CD4-positive, alpha-beta T cell treated with Interferon gamma for 1 hour (primary cell): ENCODE data around the gene CFAP298.

Experiments
- DNase-seq: peaks from one replicate; pipeline ENCODE4 v3.0.0-alpha.2; 2020

The CFAP298 gene

DNA sequence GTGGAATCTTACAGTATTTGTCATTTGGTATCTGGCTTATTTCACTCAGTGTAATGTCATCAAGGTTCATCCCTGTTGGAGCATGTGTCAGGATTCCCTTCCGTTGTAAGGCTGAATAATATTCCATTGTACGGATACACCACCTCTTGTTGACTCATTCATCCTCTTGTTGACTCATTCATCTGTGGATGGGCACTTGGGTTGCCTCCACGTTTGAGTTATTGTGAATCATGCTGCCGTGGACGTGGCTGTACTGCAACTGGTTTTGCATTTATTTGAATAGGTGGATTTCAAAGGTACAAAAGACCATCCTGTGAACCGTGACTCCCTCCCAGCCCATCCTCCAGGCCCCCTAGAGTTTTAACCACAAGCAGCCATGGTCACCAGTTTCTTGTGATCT lies 15.0 kb downstream of the CFAP298 start:
- no peak for DNase-seq

DNA sequence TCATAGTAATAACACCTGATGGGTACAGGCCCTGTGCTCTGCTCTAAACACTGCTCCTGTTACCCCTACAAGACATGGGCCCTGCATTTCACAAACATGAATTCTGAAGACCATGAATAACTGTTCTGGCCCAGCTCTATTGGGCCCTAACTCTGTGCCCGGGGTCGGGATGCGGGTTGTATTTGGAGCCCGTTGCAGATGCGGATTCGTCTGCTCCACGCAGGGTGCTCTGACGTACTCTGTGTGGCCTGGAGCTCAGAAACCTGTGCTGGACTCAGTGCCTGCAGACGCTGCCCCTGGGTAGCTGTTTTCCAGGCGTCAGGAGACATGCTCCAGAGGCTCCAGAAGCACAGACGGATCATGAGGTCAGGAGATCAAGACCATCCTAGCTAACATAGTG lies 16.7 kb downstream of the CFAP298 start:
- DNase-seq, result no peak

DNA sequence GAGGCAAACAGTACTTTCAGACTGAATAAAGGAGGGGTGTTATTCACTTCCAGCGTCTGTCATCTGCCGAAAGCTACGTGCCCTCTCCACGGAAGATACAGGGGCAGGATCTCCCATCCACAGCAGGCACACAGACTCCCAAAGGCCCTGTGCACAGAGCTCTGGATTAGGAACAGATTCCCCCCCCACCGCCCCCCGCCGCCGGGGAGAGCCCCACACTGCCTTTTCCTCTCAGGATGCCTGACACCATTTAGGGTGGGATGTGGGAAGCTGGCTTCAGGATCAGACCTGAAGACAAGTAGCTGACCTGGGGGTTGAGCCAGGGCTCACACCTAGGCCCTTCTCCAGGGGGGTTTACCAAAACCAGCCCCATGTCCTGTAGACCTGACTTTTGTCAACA lies 18.5 kb downstream of the CFAP298 start:
- DNase-seq, result no peak

DNA sequence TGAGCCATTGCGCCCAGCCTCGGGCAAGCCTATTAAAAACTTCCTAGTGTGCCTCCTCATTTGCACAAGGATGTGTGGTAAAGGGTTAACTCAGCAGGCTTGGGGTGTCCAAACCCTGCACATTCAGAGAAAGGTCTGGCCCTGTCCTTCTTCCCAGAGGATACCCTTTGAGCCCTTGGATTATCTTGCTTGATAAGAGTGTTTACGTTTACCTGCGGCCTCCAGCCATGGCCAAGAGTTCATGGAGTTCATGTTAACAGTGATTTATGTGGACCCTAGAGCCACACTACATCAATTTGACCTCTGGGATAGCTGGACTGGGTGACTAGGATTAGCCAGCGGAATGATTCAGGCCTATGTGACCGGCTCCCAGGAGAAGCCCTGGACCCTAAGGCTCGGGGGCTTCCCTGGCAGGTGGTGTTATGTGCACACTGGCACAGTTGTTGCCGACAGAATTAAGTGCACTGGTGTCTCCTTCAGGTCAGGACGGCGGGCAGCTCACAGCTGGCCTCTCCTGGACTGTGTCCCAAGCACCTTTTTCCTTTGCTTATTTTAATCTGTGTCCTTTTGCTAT lies 19.2 kb downstream of the CFAP298 start:
- no peak for DNase-seq

DNA sequence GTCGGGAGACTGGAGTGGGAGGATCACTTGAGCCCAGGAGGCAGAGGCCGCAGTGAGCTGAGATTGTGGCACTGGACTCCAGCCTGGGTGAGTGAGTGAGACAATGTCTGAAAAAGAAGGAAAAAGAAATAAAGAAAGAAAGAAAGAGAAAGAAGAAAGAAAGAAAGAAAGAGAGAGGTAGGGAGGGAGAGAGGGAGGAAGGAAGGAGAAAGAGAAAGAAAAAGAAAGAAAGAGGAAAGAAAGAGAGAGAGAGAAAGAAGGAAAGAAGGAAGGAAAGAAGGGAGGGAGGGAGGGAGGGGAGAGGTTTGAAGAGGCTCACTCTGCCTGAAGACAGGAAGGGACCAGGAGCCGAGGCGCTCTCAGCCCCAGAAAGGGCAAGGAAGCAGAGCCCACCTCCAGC lies 22.0 kb downstream of the CFAP298 start:
- DNase-seq, result no peak

DNA sequence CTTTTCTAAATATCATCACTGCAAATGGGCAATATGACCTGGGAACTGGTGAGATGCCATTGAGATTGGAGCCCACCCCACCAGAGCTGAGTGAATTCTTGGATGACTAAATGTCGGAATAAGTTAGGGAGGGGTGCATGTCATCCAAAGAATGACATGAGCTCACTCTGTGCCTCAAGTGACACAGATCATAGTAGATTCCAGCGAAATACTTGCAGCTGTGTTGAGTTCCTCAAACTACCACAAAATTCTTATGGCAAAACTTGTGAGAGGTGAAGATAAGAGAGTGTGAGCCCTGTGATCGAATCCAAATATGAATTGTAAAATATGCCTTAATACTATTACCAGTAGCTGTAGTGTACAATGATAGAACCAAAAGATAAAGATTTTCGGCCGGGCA lies 24.5 kb downstream of the CFAP298 start:
- DNase-seq, result no peak

- DNase-seq, result no peak
These were observed 25.1 kb downstream of the CFAP298 start for GRCh38 chr21:32587120-32587519.

- DNase-seq, result no peak
These were observed 26.2 kb downstream of the CFAP298 start for GRCh38 chr21:32585970-32586369.

- DNase-seq, result no peak
These were observed 27.0 kb downstream of the CFAP298 start, which contains the start of gene TCP10L for GRCh38 chr21:32585042-32585710. Gene TCP10L, minus strand, starts transcription at chr21:32585523. Its CDS starts 1,219 bp downstream, at chr21:32584304.

- no peak for DNase-seq
These were observed 27.7 kb downstream of the CFAP298 start for GRCh38 chr21:32584472-32584871.

GRCh38 chr21:32581732-32582131 lies 30.4 kb downstream of the CFAP298 start:
- DNase-seq, result no peak

DNA sequence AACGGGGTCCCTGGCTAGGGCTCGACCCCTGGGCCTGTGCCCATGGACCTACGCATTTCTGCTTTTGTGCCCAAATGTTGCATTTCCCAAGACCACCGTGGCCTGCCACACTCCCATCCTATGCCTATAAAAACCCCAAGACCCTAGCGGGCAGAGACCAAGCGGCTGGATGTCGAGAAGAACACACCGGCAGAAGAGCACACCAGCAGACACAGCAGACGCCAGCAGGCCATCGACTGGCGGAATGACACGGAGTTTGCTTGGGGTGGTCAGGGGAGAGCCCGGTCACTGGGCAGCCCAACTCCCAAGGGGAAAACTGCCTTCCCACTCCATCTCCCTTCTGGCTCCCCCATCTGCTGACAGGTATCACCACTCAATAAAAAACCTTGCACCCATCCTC lies 31.2 kb downstream of the CFAP298 start:
- no peak for DNase-seq

DNA sequence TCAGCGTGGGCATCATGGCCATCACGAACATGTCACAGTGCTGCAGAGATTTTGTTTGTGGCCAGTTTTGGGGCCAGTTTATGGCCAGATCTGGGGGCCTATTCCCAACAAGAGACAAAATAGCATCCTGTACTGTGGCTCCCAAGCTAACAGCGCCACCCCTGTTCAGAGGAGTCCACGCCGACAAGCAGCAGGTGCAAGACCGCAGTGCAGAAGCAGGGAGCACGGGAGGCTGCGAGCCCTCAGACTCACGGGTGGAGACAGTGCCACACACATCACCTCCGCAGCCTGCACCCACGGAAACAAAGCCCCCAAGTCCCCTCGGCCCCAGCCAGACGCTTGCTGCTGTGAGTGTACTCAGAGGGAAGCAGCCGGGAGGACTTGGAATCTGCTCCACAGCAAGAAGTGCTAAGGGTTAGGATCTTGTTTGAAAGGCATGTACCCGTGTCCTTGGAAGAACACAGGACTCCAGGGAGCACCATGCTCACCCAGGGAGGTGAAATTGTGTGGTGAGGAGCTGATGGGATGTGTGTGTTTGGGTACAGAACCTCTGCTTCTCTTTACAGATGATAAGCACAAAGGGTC lies 34.0 kb downstream of the CFAP298 start:
- DNase-seq, result no peak

DNA sequence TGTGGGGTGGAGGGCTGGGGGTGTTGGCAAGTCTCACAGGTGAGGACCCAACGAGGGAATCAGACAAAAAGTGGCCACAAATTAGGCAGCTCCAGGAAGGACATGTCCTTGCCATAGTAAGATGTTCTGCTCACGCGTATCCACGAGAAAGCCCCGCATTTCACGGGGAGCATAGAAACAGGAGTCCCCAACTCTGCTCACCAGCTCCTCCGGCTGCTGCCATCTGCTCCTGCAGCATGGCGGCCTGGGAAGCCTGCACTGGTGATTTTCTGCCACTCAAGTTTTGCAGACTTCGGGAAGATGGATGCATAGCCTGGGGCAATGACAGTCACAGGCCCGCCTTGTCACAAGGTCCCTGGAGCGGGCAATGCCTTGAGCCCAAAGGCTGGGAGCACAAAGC lies 36.2 kb downstream of the CFAP298 start:
- no peak for DNase-seq

- no peak for DNase-seq
These were observed 36.9 kb downstream of the CFAP298 start for GRCh38 chr21:32574946-32575925.

- no peak for DNase-seq
These were observed 39.4 kb downstream of the CFAP298 start for GRCh38 chr21:32572574-32573420.

DNA sequence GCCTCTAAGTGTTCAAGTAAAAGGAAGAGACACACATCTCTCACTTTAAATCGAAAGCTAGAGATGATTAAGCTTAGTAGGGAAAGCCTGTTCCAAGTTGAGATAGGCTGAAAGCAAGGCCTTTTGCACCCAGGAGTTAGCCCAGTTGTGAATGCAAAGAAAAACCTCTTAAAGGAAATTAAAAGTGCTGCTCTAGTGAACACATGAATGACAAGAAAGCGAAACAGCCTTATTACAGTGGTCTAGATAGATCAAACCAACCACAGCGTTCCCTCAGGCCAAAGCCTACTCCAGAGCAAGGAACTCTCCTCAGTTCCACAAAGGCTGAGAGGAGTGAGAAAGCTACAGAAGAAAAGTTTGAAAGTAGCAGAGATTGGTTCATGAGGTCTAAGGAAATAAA lies 41.7 kb downstream of the CFAP298 start:
- no peak for DNase-seq

DNA sequence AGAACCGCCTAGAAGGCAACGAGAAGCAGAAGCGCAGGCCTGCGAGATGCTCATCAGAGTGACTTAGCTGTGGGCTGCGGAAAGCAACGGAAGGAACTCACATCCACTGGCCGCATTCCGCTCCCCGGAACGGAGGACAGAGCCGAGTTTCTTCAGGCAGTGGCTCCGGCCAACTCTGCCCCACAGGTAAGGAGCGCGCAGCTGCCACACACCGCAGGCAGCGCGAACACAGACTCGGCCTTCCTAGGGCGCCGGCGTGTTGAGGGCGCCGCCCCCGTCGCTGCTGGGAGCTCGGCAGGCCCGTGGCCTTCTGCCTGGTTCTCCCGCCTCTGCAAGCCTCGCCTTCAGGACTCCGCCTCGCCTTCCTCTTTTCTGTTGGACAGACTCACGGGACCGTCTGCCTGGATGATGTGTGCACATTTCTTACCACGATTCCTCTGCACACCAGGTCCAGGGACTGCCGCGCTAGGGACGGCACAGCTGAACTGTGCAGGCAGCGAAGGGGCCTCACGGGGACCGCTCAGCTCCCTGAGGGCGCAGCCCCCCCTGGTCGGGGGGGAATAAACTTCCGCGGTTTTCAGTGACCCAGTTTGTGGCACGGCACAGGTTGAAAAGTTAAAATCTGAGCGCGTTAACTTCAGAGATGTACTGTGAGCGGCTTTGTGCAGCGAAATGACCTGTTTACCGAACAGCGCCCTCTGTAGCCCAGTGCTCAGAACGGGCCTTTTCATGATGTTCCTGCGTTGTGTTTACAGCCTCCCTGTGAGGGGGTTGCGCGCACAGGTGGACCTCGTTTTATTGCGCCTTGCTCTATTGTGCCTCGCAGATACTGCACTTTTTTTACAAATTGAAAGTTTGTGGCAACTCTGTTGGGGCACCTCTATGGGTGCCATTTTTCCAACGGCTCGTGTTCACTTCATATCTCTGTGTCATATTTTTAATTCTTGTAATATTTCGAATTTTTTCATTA lies 42.6 kb downstream of the CFAP298 start:
- peak; percentile 73 for DNase-seq

GRCh38 chr21:32567626-32568025 lies 44.6 kb downstream of the CFAP298 start:
- DNase-seq, result no peak

GRCh38 chr21:32566741-32567389 lies 45.3 kb downstream of the CFAP298 start:
- no peak for DNase-seq
